Heart right ventricle (tissue), 16 donors: ENCODE data around the gene SREBF2. TPM values are rescaled to one million over a fixed set of nuclear protein-coding genes. Genes with fewer than 3 reads are reported as not detected.

Experiments used
- ATAC-seq, 8 donors: fragments of 200-7000 bp; cut with Tn5 transposase; one replicate each; pipeline ENCODE4 v1.9.1; 2020; ENCODE audit warnings: mild to moderate bottlenecking in 8 of 8, moderate library complexity in 8 of 8, moderate number of reproducible peaks in 1 of 8
- DNase-seq, 2 donors: peaks; one replicate each; pipeline ENCODE4 v3.0.0-alpha.2; 2020
- H3K27ac ChIP-seq, 10 donors: fragments of 200-600 bp; sonication (generic) in 2 of 10; one replicate each; pipeline versions ENCODE4 v1.5.0 to v1.8.0; 2020 to 2022; ENCODE audit warnings: mild to moderate bottlenecking in 3 of 10
- H3K27me3 ChIP-seq, 7 donors: fragments of 200-600 bp; one replicate each; pipeline ENCODE4 v1.8.0; 2021 to 2022; ENCODE audit warnings: mild to moderate bottlenecking in 2 of 7
- H3K36me3 ChIP-seq, 9 donors: fragments of 200-600 bp; sonication (generic) in 1 of 9; one replicate each; pipeline versions ENCODE4 v1.5.0 to v1.8.0; 2020 to 2022; ENCODE audit warnings: mild to moderate bottlenecking in 2 of 9
- H3K4me1 ChIP-seq, 9 donors: fragments of 200-600 bp; sonication (generic) in 1 of 9; one replicate each; pipeline versions ENCODE4 v1.5.0 to v1.8.0; 2020 to 2022; ENCODE audit warnings: mild to moderate bottlenecking in 4 of 9
- H3K4me3 ChIP-seq, 10 donors: fragments of 200-600 bp; sonication (generic) in 2 of 10; one replicate each; pipeline versions ENCODE4 v1.5.0 to v1.8.0; 2020 to 2022; ENCODE audit warnings: mild to moderate bottlenecking in 7 of 10, moderate library complexity in 2 of 10
- H3K9me3 ChIP-seq, 11 donors: fragments of 200-600 bp in 10 of 11; sonication (generic) in 2 of 11; one replicate each; pipeline versions ENCODE4 v1.5.0 to v1.8.0; 2013 to 2022; ENCODE audit warnings: mild to moderate bottlenecking in 2 of 11, control low read depth in 1 of 11, moderate library complexity in 1 of 11
- WGBS, 2 donors: extraction: QIAGEN DNeasy Blood & Tissue Kit; methylation state at CpG; one replicate each; pipeline ENCODE4 v1.1.7; 2013; ENCODE audit warnings: inconsistent platforms in 1 of 2; 5-methylcytosine and 5-hydroxymethylcytosine counted together
- intact Hi-C, 10 donors: fragments of 100-400 bp; cut with DNase I; formaldehyde crosslinking; loops; one replicate each; pipeline versions ENCODE4 v1.11.1 to v1.14.2; 2022
- polyA plus RNA-seq, 2 donors: library from polyadenylated mRNA; stranded (reverse); fragments of 200-250 nt; gene quantifications; one replicate each; pipeline ENCODE4 v1.2.3, GENCODE V29; 2013
- total RNA-seq, 10 donors: library from RNA; stranded (reverse); fragmentation: NEBNext Ultra II Directional in 3 of 10; extraction: Animal tissue kit (Norgen Biotek cat#: 25700) in 3 of 10; gene quantifications; one replicate each; pipeline versions ENCODE4 v1.2.1 to v1.2.4, GENCODE V29; 2021 to 2023
- TF ChIP-seq, protein P1 (sequence below), 9 donors: fragments of 200-600 bp; sonication (generic) in 2 of 9; IDR thresholded peaks; one replicate each; pipeline versions ENCODE4 v1.5.0 to v1.8.0; 2021 to 2022; ENCODE audit warnings: antibody characterized with exemption in 9 of 9, mild to moderate bottlenecking in 5 of 9, moderate library complexity in 1 of 9
- donor health status: Arrhythmogenic right ventricular cardiomyopathy.
- donor health status: ischemic (EF 13 %, LVEDD 7.1; RV severe dilation, severe dysfunction).
- donor health status: healthy with polysubstance abuse.
- donor health status: DM: no; HTN: yes; CAD: no.
- donor health status: DM: no; HTN: no; CAD: no.
- donor health status: ischemic (EF 25% LVEDD 6.9; RV normal size, moderate dysfunction).
- donor health status: ischemic (EF 25% LVEDD 5.7; RV mildly dilated, moderate dysfunction).
- donor health status: healthy.
- donor health status: DM: yes; HTN: yes; CAD: no.
- donor health status: Ischemic cardiomyopathy.
- donor health status: ischemic (EF 35%, LVEDD 5.7; RV mildly dilated, moderate dysfunction).
- donor health status: nonischemic (EF 11% LVEDD 7.7; RV severe dilation, severe dysfunction).
- donor health status: DM: yes; HTN: yes; CAD: no.
- donor health status: PGD.
- donor health status: ischemic (EF 29% LVEDD 5.4; RV normal size, mild dysfunction).
- donor health status: nonischemic (EF 23%, LVEDD 6.1; RV moderate dilation, normal function).

Gene SREBF2
- total and polyA plus RNA-seq, 12 donors: 37.5 to 94.3 (median 71.3) TPM

- DNase-seq (no peak), ATAC-seq (no peak)
- H3K4me3 ChIP-seq: peak overlapping the region in 9 of 10 donors; percentile 25 to 48 (median 36)
- peaks cover 17 to 43% (median 39%) of the 10 kb centered on the region in 9 donors for H3K4me1 ChIP-seq
- no peak overlapping the region for H3K27ac ChIP-seq
- peaks cover 29 to 97% (median 87%) of the 10 kb centered on the region in 7 donors for H3K27me3 ChIP-seq
- WGBS, 2 donors: 1% methylated on average over 20 to 67 of the region's 67 CpGs
- TF ChIP-seq, protein P1, sequence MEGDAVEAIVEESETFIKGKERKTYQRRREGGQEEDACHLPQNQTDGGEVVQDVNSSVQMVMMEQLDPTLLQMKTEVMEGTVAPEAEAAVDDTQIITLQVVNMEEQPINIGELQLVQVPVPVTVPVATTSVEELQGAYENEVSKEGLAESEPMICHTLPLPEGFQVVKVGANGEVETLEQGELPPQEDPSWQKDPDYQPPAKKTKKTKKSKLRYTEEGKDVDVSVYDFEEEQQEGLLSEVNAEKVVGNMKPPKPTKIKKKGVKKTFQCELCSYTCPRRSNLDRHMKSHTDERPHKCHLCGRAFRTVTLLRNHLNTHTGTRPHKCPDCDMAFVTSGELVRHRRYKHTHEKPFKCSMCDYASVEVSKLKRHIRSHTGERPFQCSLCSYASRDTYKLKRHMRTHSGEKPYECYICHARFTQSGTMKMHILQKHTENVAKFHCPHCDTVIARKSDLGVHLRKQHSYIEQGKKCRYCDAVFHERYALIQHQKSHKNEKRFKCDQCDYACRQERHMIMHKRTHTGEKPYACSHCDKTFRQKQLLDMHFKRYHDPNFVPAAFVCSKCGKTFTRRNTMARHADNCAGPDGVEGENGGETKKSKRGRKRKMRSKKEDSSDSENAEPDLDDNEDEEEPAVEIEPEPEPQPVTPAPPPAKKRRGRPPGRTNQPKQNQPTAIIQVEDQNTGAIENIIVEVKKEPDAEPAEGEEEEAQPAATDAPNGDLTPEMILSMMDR (IDR thresholded peaks at IDR 0.05): no peak
- no peaks in the 10 kb centered on the region for H3K36me3 ChIP-seq
- H3K9me3 ChIP-seq: no peaks in the 10 kb centered on the region
- intact Hi-C loops: no loop called here
These were observed 81.7 kb downstream of the SREBF2 start for GRCh38 chr22:41914611-41915034.

- intact Hi-C loops: no loop called here
- H3K27me3 ChIP-seq: peaks cover 29 to 97% (median 81%) of the 10 kb centered on the region in 7 donors
- no peak within 1 kb of the TSS for H3K27ac ChIP-seq
- H3K4me1 ChIP-seq: peaks cover 19 to 48% (median 42%) of the 10 kb centered on the region in 9 donors
- TF ChIP-seq, protein P1 (IDR thresholded peaks at IDR 0.05): no peak
- 12 to 13% methylated on average over 58 to 63 of the region's 63 CpGs for WGBS, 2 donors
- H3K4me3 ChIP-seq: peak within 1 kb of the TSS in 9 of 10 donors; percentile 25 to 48 (median 36)
- H3K36me3 ChIP-seq: no peaks in the 10 kb centered on the region
- H3K9me3 ChIP-seq: no peaks in the 10 kb centered on the region
- DNase-seq (peak in 1 of 2 donors; percentile 56), ATAC-seq (peak in 5 of 8 donors; percentile 23 to 34 (median 28))
These were observed 82.3 kb downstream of the SREBF2 start, which contains the start of gene SHISA8 for GRCh38 chr22:41915035-41915785. SHISA8 (minus strand) TSS chr22:41915074; CDS start chr22:41914667, 407 bp downstream.

- Histone ChIP-seq H3K36me3 (no peaks in the 10 kb centered on the region), H3K27ac (no peak overlapping the region), H3K27me3 (peaks cover 28 to 97% (median 75%) of the 10 kb centered on the region in 7 donors), H3K9me3 (no peaks in the 10 kb centered on the region), H3K4me3 (no peak overlapping the region), H3K4me1 (peaks cover 12 to 44% (median 35%) of the 10 kb centered on the region in 9 donors)
- intact Hi-C loops: no loop called here
- no peak for DNase-seq
- 57 to 59% methylated on average over 11 of the region's 11 CpGs for WGBS, 2 donors
- ATAC-seq: no peak
- TF ChIP-seq, protein P1 (IDR thresholded peaks at IDR 0.05): no peak
These were observed 83.0 kb downstream of the SREBF2 start for GRCh38 chr22:41915786-41916493.

DNA sequence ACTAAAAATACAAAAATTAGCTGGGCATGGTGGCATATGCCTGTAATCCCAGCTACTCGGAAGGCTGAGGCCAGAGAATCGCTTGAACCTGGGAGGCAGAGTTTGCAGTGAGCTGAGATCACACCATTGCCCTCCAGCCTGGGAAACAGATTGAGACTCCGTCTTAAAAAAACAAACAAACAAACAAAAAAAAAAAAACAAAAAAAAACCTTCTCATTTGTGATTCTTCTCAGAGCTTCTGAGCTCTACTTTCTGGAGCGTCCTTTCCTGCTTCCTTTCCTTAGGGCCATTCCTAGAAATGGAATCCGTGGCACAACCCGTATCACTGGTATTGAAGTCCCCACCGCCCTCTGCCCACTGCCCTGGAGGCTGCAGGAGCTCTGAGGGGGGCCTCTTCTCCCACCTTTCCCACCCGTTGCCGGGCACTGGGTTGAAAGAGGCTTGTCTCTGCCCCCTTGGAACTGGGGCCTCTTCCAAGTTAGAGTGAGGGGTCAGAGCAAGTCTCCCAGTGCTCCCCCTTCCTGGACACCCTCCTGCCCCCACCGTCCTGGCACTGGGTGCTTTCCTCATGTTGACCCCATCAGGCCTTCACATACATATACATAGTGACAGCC, 83.9 kb downstream of the SREBF2 start:
- intact Hi-C loops: no loop called here
- TF ChIP-seq, protein P1 (IDR thresholded peaks at IDR 0.05): no peak
- Histone ChIP-seq H3K4me3 (no peak overlapping the region), H3K27ac (no peak overlapping the region), H3K36me3 (no peaks in the 10 kb centered on the region), H3K4me1 (peaks cover 8 to 39% (median 29%) of the 10 kb centered on the region in 9 donors), H3K9me3 (no peaks in the 10 kb centered on the region), H3K27me3 (peaks cover 25 to 87% (median 66%) of the 10 kb centered on the region in 7 donors)
- DNase-seq: no peak
- ATAC-seq: no peak
- 61 to 73% methylated on average over 10 of the region's 10 CpGs for WGBS, 2 donors
